ENCODE data around the gene HNRNPUL2.

Gene HNRNPUL2

DNA sequence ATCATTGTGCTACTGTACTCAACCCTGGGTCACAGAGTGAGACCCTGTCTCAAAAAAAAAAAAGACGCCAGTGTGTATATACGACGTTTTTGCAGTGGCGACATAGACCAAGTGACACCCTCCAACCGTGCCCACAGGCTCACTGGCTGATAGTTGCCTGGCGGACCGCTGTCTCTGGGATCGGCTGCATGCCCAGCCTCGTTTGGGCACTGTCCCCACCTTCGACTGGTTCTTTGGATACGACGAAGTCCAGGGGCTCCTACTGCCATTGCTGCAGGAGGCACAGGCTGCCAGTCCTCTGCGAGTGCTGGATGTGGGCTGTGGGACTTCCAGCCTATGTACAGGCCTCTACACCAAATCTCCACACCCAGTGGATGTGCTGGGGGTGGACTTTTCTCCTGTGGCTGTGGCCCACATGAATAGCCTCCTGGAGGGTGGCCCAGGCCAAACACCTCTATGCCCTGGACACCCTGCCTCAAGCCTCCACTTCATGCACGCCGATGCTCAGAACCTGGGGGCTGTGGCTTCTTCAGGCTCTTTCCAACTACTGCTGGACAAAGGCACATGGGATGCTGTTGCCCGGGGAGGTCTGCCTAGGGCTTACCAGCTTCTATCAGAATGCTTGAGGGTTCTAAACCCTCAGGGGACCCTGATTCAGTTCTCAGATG is 60.9 kb downstream of the HNRNPUL2 start:
- peak in 1 of 2 experiments; percentile 33 for DNase-seq (ENCODE audit: low read depth in 1 of 2, low spot score in 1 of 2)
- in situ Hi-C loops (cut with HindIII; ENCODE audit: low pct_unique_long_range_greater_than_20kb, low sequenced_read_pairs) = no loop called here

DNA sequence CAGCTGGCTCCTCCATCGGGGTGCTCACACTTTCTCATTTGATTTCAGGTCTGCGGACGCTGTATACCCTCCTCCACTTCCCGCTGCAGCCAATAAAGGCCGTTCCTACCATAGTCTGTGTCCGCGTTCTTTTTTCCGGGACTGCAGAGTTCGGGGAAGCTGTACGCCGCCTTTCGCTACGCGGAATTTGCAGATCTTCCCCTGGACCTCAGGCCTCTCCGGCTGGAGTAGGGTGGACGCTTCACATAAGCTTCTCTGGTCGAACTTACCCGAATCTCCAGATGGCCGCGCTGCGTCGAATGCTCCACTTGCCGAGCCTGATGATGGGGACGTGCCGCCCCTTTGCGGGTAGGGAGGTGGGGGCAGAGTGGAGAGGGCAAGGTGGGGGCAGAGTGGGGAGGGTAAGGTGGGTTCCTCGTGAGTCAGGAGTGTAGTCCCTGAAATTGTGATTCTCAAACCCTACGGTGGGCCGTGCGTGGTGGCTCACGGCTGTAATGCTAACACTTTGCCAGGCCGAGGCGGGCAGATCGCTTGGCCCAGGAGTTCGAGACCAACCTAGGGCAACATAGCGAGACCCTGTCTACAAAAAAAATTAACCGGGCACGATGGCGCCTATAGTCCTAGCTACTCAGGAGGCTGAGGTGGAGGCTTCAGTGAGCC is 61.5 kb downstream of the HNRNPUL2 start:
- TF ChIP-seq JUND (IDR thresholded peaks at IDR 0.05; ENCODE audit: low read depth) = no peak
- DNase-seq (ENCODE audit: low read depth in 1 of 2, low spot score in 1 of 2) = peak; percentile 44 to 71
- in situ Hi-C loops (cut with HindIII; ENCODE audit: low pct_unique_long_range_greater_than_20kb, low sequenced_read_pairs) = no loop called here

More for the DNA sequence above, 60.9 kb downstream of the HNRNPUL2 start:
- TF ChIP-seq JUND (IDR thresholded peaks at IDR 0.05; ENCODE audit: low read depth) = no peak

DNA sequence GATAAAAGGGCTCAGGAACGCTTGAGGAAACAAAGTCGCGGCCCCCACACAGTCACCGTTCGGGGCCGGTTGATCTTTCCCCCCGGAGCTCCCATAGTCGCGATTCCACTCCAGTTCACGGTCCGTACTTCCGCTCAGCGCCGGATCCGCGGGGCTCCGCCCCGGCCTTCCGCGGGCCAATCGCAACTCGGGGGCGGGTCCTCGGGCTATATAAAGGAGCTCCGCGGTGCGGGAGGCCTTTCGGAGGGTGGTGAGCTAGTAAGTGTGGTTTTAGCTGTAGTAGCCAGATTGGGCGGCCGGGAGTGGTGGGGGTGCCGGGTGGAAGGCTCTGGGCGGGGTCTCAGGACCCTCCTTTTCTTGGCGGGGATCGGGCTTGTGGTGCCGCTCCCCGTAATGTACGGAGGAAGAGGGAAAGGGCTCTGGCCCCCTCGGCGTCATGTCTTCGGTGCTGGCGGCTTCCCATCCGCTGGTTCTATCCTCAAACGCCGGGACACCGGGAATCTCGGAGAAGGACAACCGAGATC is 62.1 kb downstream of the HNRNPUL2 start, which contains the start of the genes C11orf98 and CSKMT:
Gene C11orf98, minus strand, starts transcription at position 136 of the 524 bp plus-strand sequence. Its CDS starts 41 bp downstream, at position 95.
Gene CSKMT, plus strand, starts transcription at position 238 of the 524 bp plus-strand sequence. CDS start 568 bp downstream, outside the sequence.
- TF ChIP-seq JUND (IDR thresholded peaks at IDR 0.05; ENCODE audit: low read depth) = peak; percentile 66; the same call in 1 of the 2 replicates
- DNase-seq (ENCODE audit: low read depth in 1 of 2, low spot score in 1 of 2) = peak; percentile 93 to 97
- in situ Hi-C loops (cut with HindIII; ENCODE audit: low pct_unique_long_range_greater_than_20kb, low sequenced_read_pairs) = no loop called here

DNA sequence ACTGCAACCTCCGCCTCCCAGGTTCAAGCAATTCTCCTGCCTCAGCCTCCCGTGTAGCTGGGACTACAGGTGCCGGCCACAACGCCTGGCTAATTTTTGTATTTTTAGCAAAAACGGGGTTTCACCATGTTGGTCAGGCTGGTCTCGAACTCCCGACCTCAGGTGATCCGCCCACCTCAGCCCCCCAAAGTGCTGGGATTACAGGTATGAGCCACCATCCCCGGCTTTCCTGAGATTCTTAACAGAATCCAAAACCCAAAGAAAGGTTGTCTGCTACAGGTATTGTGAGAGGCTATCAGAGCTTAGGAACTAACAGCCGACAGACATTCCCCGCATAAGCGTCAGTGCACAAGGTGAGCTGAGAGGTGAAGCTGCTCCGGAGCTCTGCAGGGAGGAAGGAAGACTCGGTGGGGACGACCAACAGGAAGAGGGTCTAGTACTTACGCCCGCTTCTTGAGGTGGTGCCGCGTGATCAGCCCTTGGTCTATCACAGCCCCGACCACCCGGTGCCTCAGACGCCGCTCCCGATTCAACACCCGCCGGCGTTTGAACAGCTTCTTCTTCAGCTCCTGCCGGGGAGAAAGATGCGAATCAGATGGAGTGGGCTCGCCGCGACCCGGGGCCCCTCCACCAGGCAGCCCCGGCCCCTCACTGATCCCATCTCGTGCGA is 62.7 kb downstream of the HNRNPUL2 start:
- in situ Hi-C loops (cut with HindIII; ENCODE audit: low pct_unique_long_range_greater_than_20kb, low sequenced_read_pairs) = no loop called here
- peak; percentile 69 to 86 for DNase-seq (ENCODE audit: low read depth in 1 of 2, low spot score in 1 of 2)
- no peak for TF ChIP-seq JUND (IDR thresholded peaks at IDR 0.05; ENCODE audit: low read depth)
